ENCODE data around the gene IFT80. TPM values are rescaled to one million over a fixed set of nuclear protein-coding genes. Genes with fewer than 3 reads are reported as not detected.
A peak's percentile ranks its signal among the peaks of the same experiment; 100 is the strongest.

IFT80 gene
- total and polyA plus RNA-seq, 9 of the 15 experiments (the other 6 are each of a cell fraction or from before 2014, with no cell fraction given): 6.7 to 21.1 (median 16.4) TPM

GRCh38 chr3:160225176-160226025 lies 173.6 kb downstream of the IFT80 start, which contains the start of gene C3orf80 (continued):
- no peak for TF ChIP-seq ZBTB7A (IDR thresholded peaks at IDR 0.05; ENCODE audit: borderline replicate concordance, control insufficient read depth, low read depth, low read length)
- TF ChIP-seq ZNF395 (CRISPR knock-in tag; IDR thresholded peaks at IDR 0.05): no peak
- no peak for TF ChIP-seq CUX1 (CRISPR knock-in tag; IDR thresholded peaks at IDR 0.05)
- TF ChIP-seq XRCC4 (IDR thresholded peaks at IDR 0.05; ENCODE audit: extremely low read depth, insufficient read depth, insufficient read length): no peak
- no peak for TF ChIP-seq ILF3 (IDR thresholded peaks at IDR 0.05; ENCODE audit: borderline replicate concordance)
- no peak for TF ChIP-seq RBM14 (IDR thresholded peaks at IDR 0.05; ENCODE audit: borderline replicate concordance, insufficient read depth, low read depth, low read length)
- peak; percentile 82 for TF ChIP-seq CTCFL (IDR thresholded peaks at IDR 0.05; ENCODE audit: borderline replicate concordance, insufficient read depth, low read depth, low read length, poor library complexity, severe bottlenecking)
- no peak for TF ChIP-seq SAFB2 (IDR thresholded peaks at IDR 0.05; ENCODE audit: borderline replicate concordance, low read depth, low read length, severe bottlenecking)
- no peak for TF ChIP-seq STAT5B (CRISPR knock-in tag; IDR thresholded peaks at IDR 0.05)
- TF ChIP-seq HMG20A (CRISPR knock-in tag; conservative IDR thresholded peaks at IDR 0.05): no peak
- TF ChIP-seq TCF3 (CRISPR knock-in tag; IDR thresholded peaks at IDR 0.05): no peak
- TF ChIP-seq BHLHE40 (IDR thresholded peaks at IDR 0.05; ENCODE audit: low read length): peak; percentile 23; the same call in 1 of the 2 replicates
- no peak for TF ChIP-seq SMAD3 (CRISPR knock-in tag; conservative IDR thresholded peaks at IDR 0.05)
- no peak for TF ChIP-seq NR2F6 (CRISPR knock-in tag; IDR thresholded peaks at IDR 0.05)
- no peak for TF ChIP-seq ZNF655 (CRISPR knock-in tag; IDR thresholded peaks at IDR 0.05)
- no peak for TF ChIP-seq FIP1L1 (IDR thresholded peaks at IDR 0.05; ENCODE audit: low read depth, low read length, poor library complexity, severe bottlenecking)

Measured in K562 (cell line).